ENCODE results near the gene HOXC11. TPM values are rescaled to one million over a fixed set of nuclear protein-coding genes. Genes with fewer than 3 reads are reported as not detected.

Gene HOXC11
- total and polyA plus RNA-seq, 2 donors (not counting 1 experiment from before 2014, with no cell fraction given): not detected

DNA sequence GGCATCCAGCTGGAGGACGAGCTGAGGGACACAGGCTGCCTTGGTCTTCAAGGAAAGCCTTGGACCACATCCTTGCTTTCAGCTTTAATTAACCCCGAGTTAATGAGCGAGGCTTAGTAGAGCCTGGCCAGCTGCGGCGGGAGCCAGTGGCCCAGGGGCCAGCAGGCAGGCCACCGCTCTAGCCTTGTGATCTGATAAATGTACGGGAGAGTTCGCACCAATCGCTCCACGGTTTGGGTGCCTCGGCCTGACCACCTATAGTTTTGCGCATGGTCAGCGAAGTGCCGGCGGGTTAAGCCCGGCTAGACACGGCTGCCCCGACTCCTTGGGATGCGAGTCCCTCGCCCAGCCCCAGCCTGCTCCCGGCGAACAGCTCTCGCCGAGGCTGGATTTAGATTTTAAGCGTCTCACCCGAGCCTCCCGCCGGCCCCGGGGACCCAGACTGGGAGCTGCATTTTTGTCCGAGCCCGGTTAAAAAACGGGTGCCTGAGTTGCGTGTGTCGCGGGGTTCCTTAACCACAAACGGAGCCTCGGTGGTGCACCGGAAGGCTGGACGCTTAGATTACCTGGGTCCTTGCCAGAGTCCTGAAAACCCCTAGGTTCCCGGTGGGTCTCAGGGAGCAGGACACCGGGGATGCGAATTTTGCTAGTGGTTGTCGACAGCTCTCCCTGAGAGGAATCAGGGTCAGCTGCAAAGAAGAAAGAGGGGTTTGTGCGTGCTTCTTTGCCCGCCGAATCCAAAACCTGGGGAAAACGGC is 21.2 kb upstream of the HOXC11 start:
- ChIA-PET CTCF (interaction anchor here (1.1 to 1.8 kb wide), 2 partner anchors 9 to 256 kb away, joined by 3 to 7 read pairs; no protein-coding TSS in a partner anchor), POLR2A (no interaction called here)
- peaks cover 0 to 98% (median 81%) of the 10 kb centered on the region in 4 experiments for H3K27me3 ChIP-seq (replicated peaks in 1 of 4; ENCODE audit: control extremely low read depth in 1 of 4, control insufficient read depth in 3 of 4, insufficient read depth in 4 of 4, low read length in 3 of 4)
- H3K9me3 ChIP-seq (ENCODE audit: control extremely low read depth in 1 of 3, control insufficient read depth in 2 of 3, insufficient read depth in 1 of 3, low read length in 2 of 3): peaks cover 0 to 75% (median 11%) of the 10 kb centered on the region in 3 donors
- Mint-ChIP-seq H3K27ac (no peak overlapping the region), H3K4me1 (peaks cover 12% of the 10 kb centered on the region), H3K4me3 (no peak overlapping the region), H3K27me3 (peaks cover 68% of the 10 kb centered on the region), H3K9me3 (ENCODE audit: insufficient read depth) (no peaks in the 10 kb centered on the region)
- no peaks in the 10 kb centered on the region for H3K79me2 ChIP-seq (ENCODE audit: control insufficient read depth, insufficient read depth, low read length)
- H3K9ac ChIP-seq (ENCODE audit: low read length): no peak overlapping the region
- peak overlapping the region; percentile 20 for H2AFZ ChIP-seq (ENCODE audit: insufficient read depth, low read depth, low read length, poor library complexity, severe bottlenecking)
- H3K27ac ChIP-seq (ENCODE audit: low read length in 2 of 2): no peak overlapping the region
- peak; percentile 51 for DNase-seq
- no peaks in the 10 kb centered on the region for H3K36me3 ChIP-seq (replicated peaks in 1 of 2; ENCODE audit: control extremely low read depth in 1 of 2, control insufficient read depth in 1 of 2, extremely low read depth in 1 of 2, insufficient read depth in 2 of 2, low read length in 1 of 2)
- no peak overlapping the region for H3K4me3 ChIP-seq (ENCODE audit: control extremely low read depth in 1 of 5, extremely low read depth in 1 of 5, insufficient read depth in 1 of 5, low read depth in 2 of 5, low read length in 4 of 5)
- no peak for ATAC-seq (ENCODE audit: low read depth)
- TF ChIP-seq, protein P1, sequence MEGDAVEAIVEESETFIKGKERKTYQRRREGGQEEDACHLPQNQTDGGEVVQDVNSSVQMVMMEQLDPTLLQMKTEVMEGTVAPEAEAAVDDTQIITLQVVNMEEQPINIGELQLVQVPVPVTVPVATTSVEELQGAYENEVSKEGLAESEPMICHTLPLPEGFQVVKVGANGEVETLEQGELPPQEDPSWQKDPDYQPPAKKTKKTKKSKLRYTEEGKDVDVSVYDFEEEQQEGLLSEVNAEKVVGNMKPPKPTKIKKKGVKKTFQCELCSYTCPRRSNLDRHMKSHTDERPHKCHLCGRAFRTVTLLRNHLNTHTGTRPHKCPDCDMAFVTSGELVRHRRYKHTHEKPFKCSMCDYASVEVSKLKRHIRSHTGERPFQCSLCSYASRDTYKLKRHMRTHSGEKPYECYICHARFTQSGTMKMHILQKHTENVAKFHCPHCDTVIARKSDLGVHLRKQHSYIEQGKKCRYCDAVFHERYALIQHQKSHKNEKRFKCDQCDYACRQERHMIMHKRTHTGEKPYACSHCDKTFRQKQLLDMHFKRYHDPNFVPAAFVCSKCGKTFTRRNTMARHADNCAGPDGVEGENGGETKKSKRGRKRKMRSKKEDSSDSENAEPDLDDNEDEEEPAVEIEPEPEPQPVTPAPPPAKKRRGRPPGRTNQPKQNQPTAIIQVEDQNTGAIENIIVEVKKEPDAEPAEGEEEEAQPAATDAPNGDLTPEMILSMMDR (IDR thresholded peaks at IDR 0.05): no peak
- no peak for TF ChIP-seq EZH2 (IDR thresholded peaks at IDR 0.05; ENCODE audit: borderline replicate concordance, insufficient read depth, low read depth, low read length, poor library complexity, severe bottlenecking)
- peaks cover 8 to 47% of the 10 kb centered on the region in 2 donors for H3K4me1 ChIP-seq (ENCODE audit: control insufficient read depth in 2 of 2, insufficient read depth in 2 of 2, low read length in 2 of 2)
- H3K4me2 ChIP-seq (replicated peaks; ENCODE audit: low read depth, low read length, poor library complexity, severe bottlenecking): no peak overlapping the region
- WGBS (ENCODE audit: insufficient coverage): 6% methylated on average over 47 of the region's 47 CpGs
- no peaks in the 10 kb centered on the region for H4K20me1 ChIP-seq (ENCODE audit: control insufficient read depth, insufficient read depth, low read length, poor library complexity, severe bottlenecking)
- intact Hi-C loops (cut with micrococcal nuclease): loop anchor here (2.0 to 5.0 kb wide), 3 partner anchors 23 to 61 kb away; partner anchors contain the start of gene HOTAIR

DNA sequence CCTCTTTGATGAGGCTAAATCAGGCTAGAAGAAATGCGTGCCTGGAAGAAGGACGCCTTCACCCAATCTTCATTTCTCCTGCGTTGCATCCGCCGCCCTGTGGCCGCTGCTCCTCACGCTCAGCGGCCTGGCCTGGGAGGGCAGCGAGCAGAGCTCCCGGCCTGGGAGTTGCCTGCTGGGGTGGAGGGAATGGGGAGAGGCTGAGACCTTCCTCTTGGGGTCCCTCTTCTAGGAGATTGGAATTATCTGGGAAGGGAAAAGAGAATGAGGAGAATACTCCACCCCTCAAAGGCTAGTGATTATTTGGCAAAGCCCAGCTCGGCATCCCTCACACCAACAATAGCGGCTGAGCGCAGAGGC is 20.6 kb upstream of the HOXC11 start:
- intact Hi-C loops (cut with micrococcal nuclease): loop anchor here (2.0 to 5.0 kb wide), 3 partner anchors 22 to 60 kb away; partner anchors contain the start of gene HOTAIR
- ChIA-PET POLR2A (no interaction called here), CTCF (interaction anchor here (1.8 kb wide), 1 partner anchor 256 kb away, joined by 7 read pairs; no protein-coding TSS in a partner anchor)
- peaks cover 0 to 80% (median 11%) of the 10 kb centered on the region in 3 donors for H3K9me3 ChIP-seq (ENCODE audit: control extremely low read depth in 1 of 3, control insufficient read depth in 2 of 3, insufficient read depth in 1 of 3, low read length in 2 of 3)
- no peaks in the 10 kb centered on the region for H3K79me2 ChIP-seq (ENCODE audit: control insufficient read depth, insufficient read depth, low read length)
- no peak overlapping the region for H3K27ac ChIP-seq (ENCODE audit: low read length in 2 of 2)
- H3K9me3 Mint-ChIP-seq (ENCODE audit: insufficient read depth): no peaks in the 10 kb centered on the region
- DNase-seq (no peak), ATAC-seq (ENCODE audit: low read depth) (no peak)
- peaks cover 69% of the 10 kb centered on the region for H3K27me3 Mint-ChIP-seq
- H2AFZ ChIP-seq (ENCODE audit: insufficient read depth, low read depth, low read length, poor library complexity, severe bottlenecking): no peak overlapping the region
- H3K4me3 Mint-ChIP-seq: no peak overlapping the region
- H3K4me1 ChIP-seq (ENCODE audit: control insufficient read depth in 2 of 2, insufficient read depth in 2 of 2, low read length in 2 of 2): peaks cover 14 to 52% of the 10 kb centered on the region in 2 donors
- 14% methylated on average over 3 of the region's 13 CpGs for WGBS (ENCODE audit: insufficient coverage)
- H3K9ac ChIP-seq (ENCODE audit: low read length): no peak overlapping the region
- TF ChIP-seq EZH2 (IDR thresholded peaks at IDR 0.05; ENCODE audit: borderline replicate concordance, insufficient read depth, low read depth, low read length, poor library complexity, severe bottlenecking): no peak
- TF ChIP-seq, protein P1 (IDR thresholded peaks at IDR 0.05): no peak
- H4K20me1 ChIP-seq (ENCODE audit: control insufficient read depth, insufficient read depth, low read length, poor library complexity, severe bottlenecking): no peaks in the 10 kb centered on the region
- H3K27ac Mint-ChIP-seq: peak overlapping the region; percentile 10
- H3K4me2 ChIP-seq (replicated peaks; ENCODE audit: low read depth, low read length, poor library complexity, severe bottlenecking): no peak overlapping the region
- peaks cover 0 to 98% (median 83%) of the 10 kb centered on the region in 4 experiments for H3K27me3 ChIP-seq (replicated peaks in 1 of 4; ENCODE audit: control extremely low read depth in 1 of 4, control insufficient read depth in 3 of 4, insufficient read depth in 4 of 4, low read length in 3 of 4)
- no peaks in the 10 kb centered on the region for H3K36me3 ChIP-seq (replicated peaks in 1 of 2; ENCODE audit: control extremely low read depth in 1 of 2, control insufficient read depth in 1 of 2, extremely low read depth in 1 of 2, insufficient read depth in 2 of 2, low read length in 1 of 2)
- H3K4me1 Mint-ChIP-seq: peaks cover 17% of the 10 kb centered on the region
- no peak overlapping the region for H3K4me3 ChIP-seq (ENCODE audit: control extremely low read depth in 1 of 5, extremely low read depth in 1 of 5, insufficient read depth in 1 of 5, low read depth in 2 of 5, low read length in 4 of 5)
